Omental fat pad (tissue), 4 donors: ENCODE measurements around the gene CDRT4. TPM values are rescaled to one million over a fixed set of nuclear protein-coding genes. Genes with fewer than 3 reads are reported as not detected.

Experiments
- ATAC-seq: fragments of 150-250 bp; one replicate; pipeline ENCODE4 v1.9.1; 2016; ENCODE audit warnings: mild to moderate bottlenecking, moderate library complexity; ENCODE audit not compliant: low FRiP score
- DNase-seq: peaks from one replicate; pipeline ENCODE4 v3.0.0-alpha.2; 2019; ENCODE audit warnings: low spot score
- total RNA-seq, 4 donors: library from RNA; depleted of rRNA; stranded (reverse); fragments of >200 nt; gene quantifications; one replicate each; pipeline ENCODE4 v1.1.0, GENCODE V29; 2016
- TF ChIP-seq, protein P1 (sequence below), 3 donors: fragments of 450-650 bp; IDR thresholded peaks; one replicate each; pipeline ENCODE4 v1.5.1; 2016 to 2017; ENCODE audit warnings: antibody characterized with exemption in 3 of 3, mild to moderate bottlenecking in 3 of 3, moderate library complexity in 2 of 3

The CDRT4 gene
- total RNA-seq, 4 donors from 2014 or later: 1.3 to 7.9 (median 2.6) TPM

DNA sequence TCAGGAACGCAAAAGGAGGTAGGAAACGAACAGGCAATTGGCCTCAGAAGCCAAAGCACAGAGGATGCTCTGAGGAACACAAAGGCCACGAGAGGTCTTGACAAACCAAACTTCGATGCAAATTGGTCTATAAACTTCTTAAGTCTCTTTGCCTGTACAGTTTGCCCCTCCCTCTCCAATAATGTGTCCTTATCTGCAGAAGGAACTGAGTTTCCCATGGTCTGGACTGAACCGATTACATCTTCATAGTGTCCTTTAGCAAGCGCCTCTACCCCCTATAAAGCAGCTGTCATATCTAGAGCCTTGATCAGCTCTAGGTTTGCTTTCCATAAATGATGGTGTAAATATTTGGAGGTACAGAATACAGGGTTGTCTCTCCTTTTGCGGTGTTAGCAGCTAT, 3.1 kb upstream of the CDRT4 start:
- TF ChIP-seq, protein P1, sequence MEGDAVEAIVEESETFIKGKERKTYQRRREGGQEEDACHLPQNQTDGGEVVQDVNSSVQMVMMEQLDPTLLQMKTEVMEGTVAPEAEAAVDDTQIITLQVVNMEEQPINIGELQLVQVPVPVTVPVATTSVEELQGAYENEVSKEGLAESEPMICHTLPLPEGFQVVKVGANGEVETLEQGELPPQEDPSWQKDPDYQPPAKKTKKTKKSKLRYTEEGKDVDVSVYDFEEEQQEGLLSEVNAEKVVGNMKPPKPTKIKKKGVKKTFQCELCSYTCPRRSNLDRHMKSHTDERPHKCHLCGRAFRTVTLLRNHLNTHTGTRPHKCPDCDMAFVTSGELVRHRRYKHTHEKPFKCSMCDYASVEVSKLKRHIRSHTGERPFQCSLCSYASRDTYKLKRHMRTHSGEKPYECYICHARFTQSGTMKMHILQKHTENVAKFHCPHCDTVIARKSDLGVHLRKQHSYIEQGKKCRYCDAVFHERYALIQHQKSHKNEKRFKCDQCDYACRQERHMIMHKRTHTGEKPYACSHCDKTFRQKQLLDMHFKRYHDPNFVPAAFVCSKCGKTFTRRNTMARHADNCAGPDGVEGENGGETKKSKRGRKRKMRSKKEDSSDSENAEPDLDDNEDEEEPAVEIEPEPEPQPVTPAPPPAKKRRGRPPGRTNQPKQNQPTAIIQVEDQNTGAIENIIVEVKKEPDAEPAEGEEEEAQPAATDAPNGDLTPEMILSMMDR (IDR thresholded peaks at IDR 0.05): no peak
- ATAC-seq (no peak), DNase-seq (no peak)

DNA sequence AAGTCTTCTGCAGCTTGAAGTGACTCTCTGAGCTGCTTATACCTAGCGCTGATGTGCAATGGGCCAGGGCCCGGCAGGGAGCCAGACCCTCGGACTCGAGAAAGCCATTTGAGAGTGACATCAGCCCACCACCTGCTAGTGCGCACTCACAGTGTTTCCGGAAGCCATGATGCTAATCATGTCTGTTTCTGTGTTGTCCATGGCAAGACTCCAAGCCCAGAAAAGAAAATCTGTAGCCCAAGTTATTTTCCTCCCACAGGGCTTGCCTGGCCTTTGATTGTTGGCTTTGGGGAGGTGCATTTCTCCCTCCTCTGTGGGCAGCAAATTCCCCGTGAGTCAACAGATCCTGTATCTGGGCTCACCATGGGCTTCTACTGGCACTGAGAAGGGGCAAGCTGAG, 1.8 kb upstream of the CDRT4 start:
- TF ChIP-seq, protein P1 (IDR thresholded peaks at IDR 0.05): no peak
- ATAC-seq (no peak), DNase-seq (no peak)

DNA sequence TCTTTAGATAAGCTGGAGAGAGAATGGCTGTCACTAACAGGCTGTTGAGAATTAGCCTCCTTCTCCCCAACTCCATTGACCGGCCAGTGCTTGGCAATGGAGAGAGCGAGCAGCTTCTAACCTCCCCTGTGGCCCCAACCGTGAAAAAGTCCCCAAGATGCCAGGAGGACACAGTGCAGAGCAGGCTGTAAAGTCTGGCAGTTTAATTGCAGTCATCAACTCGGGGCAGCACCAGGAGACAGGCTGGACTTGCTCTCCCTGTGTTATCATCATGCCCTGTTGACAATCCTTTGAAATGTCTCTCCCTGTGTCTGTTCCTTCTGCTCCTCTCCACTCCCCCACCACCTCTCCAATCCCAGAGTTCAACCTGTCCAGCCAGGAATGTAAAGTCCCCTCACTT, 705 bp upstream of the CDRT4 start:
- TF ChIP-seq, protein P1 (IDR thresholded peaks at IDR 0.05): no peak
- ATAC-seq: no peak
- no peak for DNase-seq

DNA sequence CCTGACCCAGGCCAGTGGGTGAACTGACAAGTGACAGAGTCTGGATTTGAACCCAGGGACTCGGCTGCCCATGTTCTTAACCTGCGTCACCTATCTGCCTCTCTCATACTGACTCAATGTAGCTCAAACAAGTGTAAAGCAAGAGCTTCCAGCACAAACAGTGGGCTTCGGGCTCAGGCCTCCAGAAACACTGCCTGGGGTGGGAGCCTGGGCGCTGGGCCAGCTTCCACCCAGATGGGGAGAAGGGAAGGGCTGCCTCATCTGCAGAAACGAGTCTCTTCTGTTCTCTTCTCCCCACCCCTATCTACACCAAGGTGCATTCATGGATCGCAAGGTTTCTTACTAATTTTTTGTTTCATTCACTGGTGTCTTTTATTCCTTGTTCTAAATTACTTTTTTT, 1.3 kb downstream of the CDRT4 start:
- DNase-seq: no peak
- ATAC-seq: no peak
- TF ChIP-seq, protein P1 (IDR thresholded peaks at IDR 0.05): no peak

DNA sequence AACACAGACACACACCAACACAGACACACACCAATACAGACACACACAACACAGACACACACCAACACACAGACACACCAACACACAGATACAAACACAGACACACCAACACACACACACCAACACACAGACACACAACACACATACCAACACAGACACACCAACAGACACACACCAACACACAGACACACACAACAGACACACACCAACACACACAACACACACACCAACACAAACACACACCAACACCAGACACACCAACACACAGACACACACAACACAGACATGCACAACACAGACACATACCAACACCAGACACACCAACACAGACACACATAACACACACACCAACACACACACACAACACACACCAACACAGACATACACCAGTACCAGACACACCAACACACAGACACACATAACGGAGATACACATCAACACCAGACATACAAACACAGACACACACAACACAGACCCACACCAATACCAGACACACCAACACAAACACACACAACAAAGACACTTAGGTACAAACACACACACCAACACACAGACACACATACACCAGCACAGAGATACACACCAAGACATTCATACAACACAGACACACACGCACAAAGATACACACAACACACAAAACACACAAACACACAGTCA, 2.2 kb downstream of the CDRT4 start:
- DNase-seq (no peak), ATAC-seq (no peak)
- TF ChIP-seq, protein P1 (IDR thresholded peaks at IDR 0.05): no peak

DNA sequence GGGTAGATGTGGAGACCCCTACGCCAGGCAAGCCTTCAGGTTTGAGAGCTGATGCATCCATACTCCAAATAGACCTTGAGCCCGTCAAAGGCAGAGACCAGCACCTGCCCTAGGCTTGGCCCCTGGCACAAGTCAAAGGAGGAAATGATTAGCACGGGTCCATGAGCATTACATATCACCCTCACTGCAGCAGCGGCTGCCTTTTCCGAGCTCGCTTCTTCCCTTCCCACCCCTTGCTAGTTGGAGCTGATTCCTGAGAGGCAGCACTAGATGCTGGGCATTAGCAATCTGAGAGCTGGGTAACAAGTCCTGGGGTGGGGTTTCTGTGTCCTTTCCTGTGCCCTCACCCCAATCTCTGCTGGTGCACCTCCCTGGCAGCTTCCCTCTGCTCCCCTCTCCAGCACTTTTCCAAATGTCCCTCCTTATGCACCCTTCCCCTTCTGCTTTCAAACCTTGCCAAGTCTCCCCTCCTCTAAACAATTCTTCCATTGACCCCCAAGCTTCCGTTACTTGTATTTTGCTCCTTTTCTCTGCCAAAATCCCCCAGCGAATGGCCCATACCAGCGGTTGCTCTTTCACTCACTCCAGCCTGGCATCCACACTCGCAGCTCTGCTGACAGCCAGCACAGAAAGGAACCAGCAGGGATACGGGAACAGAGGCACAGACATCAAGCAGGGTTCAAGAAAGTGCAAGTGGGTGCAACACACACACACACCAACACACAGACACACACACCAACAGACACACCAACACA, 3.0 kb downstream of the CDRT4 start:
- ATAC-seq: no peak
- TF ChIP-seq, protein P1 (IDR thresholded peaks at IDR 0.05): no peak
- no peak for DNase-seq
